ENCODE measurements around the gene AOAH. TPM values are rescaled to one million over a fixed set of nuclear protein-coding genes. Genes with fewer than 3 reads are reported as not detected.
"Not testable (repeated sequence)": the region's sequence is repeated elsewhere in the genome, so short reads cannot be mapped to it uniquely, and the experiment has no call there.

Gene AOAH
- total RNA-seq, 1 experiment from 2014 or later: 0.79 TPM

GRCh38 chr7:36658335-36659171, 65.7 kb downstream of the AOAH start:
- DNase-seq (ENCODE audit: low read depth): peak; percentile 91

GRCh38 chr7:36657036-36657660, 67.1 kb downstream of the AOAH start:
- DNase-seq (ENCODE audit: low read depth): no peak

- DNase-seq (ENCODE audit: low read depth): no peak
Measured at GRCh38 chr7:36654436-36654835, 69.9 kb downstream of the AOAH start.

GRCh38 chr7:36653663-36654355, 70.5 kb downstream of the AOAH start:
- no peak for DNase-seq (ENCODE audit: low read depth)

- DNase-seq (ENCODE audit: low read depth): peak; percentile 48
Measured at GRCh38 chr7:36653008-36653662, 71.2 kb downstream of the AOAH start.

- DNase-seq (ENCODE audit: low read depth): no peak
Measured at GRCh38 chr7:36652431-36652830, 71.9 kb downstream of the AOAH start.

GRCh38 chr7:36651404-36651803, 72.9 kb downstream of the AOAH start:
- peak; percentile 65 for DNase-seq (ENCODE audit: low read depth)

GRCh38 chr7:36650766-36651312, 73.5 kb downstream of the AOAH start:
- DNase-seq (ENCODE audit: low read depth): no peak

GRCh38 chr7:36650320-36650719, 74.0 kb downstream of the AOAH start:
- no peak for DNase-seq (ENCODE audit: low read depth)

- DNase-seq (ENCODE audit: low read depth): not testable (repeated sequence)
Measured at GRCh38 chr7:36649319-36649718, 75.0 kb downstream of the AOAH start.

- no peak for DNase-seq (ENCODE audit: low read depth)
Measured at GRCh38 chr7:36648441-36648840, 75.9 kb downstream of the AOAH start.

- DNase-seq (ENCODE audit: low read depth): no peak
Measured at GRCh38 chr7:36644625-36645422, 79.5 kb downstream of the AOAH start.

- DNase-seq (ENCODE audit: low read depth): no peak
Measured at GRCh38 chr7:36642414-36642813, 81.9 kb downstream of the AOAH start.

- no peak for DNase-seq (ENCODE audit: low read depth)
Measured at GRCh38 chr7:36642010-36642409, 82.3 kb downstream of the AOAH start.

GRCh38 chr7:36640682-36641081, 83.6 kb downstream of the AOAH start:
- DNase-seq (ENCODE audit: low read depth): no peak

GRCh38 chr7:36639826-36640225, 84.5 kb downstream of the AOAH start:
- no peak for DNase-seq (ENCODE audit: low read depth)

- no peak for DNase-seq (ENCODE audit: low read depth)
Measured at GRCh38 chr7:36638586-36639263, 85.6 kb downstream of the AOAH start.

- no peak for DNase-seq (ENCODE audit: low read depth)
Measured at GRCh38 chr7:36638140-36638539, 86.2 kb downstream of the AOAH start.

- no peak for DNase-seq (ENCODE audit: low read depth)
Measured at GRCh38 chr7:36637417-36637816, 86.9 kb downstream of the AOAH start.

GRCh38 chr7:36636126-36636525, 88.2 kb downstream of the AOAH start:
- no peak for DNase-seq (ENCODE audit: low read depth)
